ENCODE measurements around the gene RBM47.

RBM47 gene

GRCh38 chr4:40586729-40587128 is 42.9 kb downstream of the RBM47 start:
- DNase-seq (ENCODE audit: low spot score): no peak

- no peak for DNase-seq (ENCODE audit: low spot score)
These were observed 43.6 kb downstream of the RBM47 start for GRCh38 chr4:40586034-40586433.

GRCh38 chr4:40585201-40585799 is 44.4 kb downstream of the RBM47 start:
- DNase-seq (ENCODE audit: low spot score): no peak

- no peak for DNase-seq (ENCODE audit: low spot score)
These were observed 45.0 kb downstream of the RBM47 start for GRCh38 chr4:40584517-40585141.

GRCh38 chr4:40583850-40584439 is 45.7 kb downstream of the RBM47 start:
- no peak for DNase-seq (ENCODE audit: low spot score)

GRCh38 chr4:40582413-40582812 is 47.3 kb downstream of the RBM47 start:
- DNase-seq (ENCODE audit: low spot score): no peak

- DNase-seq (ENCODE audit: low spot score): no peak
These were observed 48.2 kb downstream of the RBM47 start for GRCh38 chr4:40581254-40582140.

GRCh38 chr4:40579983-40580382 is 49.7 kb downstream of the RBM47 start:
- no peak for DNase-seq (ENCODE audit: low spot score)

GRCh38 chr4:40577588-40578253 is 51.9 kb downstream of the RBM47 start:
- DNase-seq (ENCODE audit: low spot score): no peak

- DNase-seq (ENCODE audit: low spot score): peak; percentile 85
These were observed 52.8 kb downstream of the RBM47 start for GRCh38 chr4:40576651-40577480.

GRCh38 chr4:40575846-40576245 is 53.8 kb downstream of the RBM47 start:
- no peak for DNase-seq (ENCODE audit: low spot score)

- DNase-seq (ENCODE audit: low spot score): peak; percentile 43
These were observed 55.9 kb downstream of the RBM47 start for GRCh38 chr4:40573593-40574311.

GRCh38 chr4:40572692-40573310 is 56.9 kb downstream of the RBM47 start:
- no peak for DNase-seq (ENCODE audit: low spot score)

- no peak for DNase-seq (ENCODE audit: low spot score)
These were observed 58.5 kb downstream of the RBM47 start for GRCh38 chr4:40571208-40571607.

- DNase-seq (ENCODE audit: low spot score): no peak
These were observed 59.2 kb downstream of the RBM47 start for GRCh38 chr4:40570348-40571077.

- no peak for DNase-seq (ENCODE audit: low spot score)
These were observed 64.7 kb downstream of the RBM47 start for GRCh38 chr4:40564815-40565483.

GRCh38 chr4:40564004-40564403 is 65.7 kb downstream of the RBM47 start:
- DNase-seq (ENCODE audit: low spot score): peak; percentile 57

- no peak for DNase-seq (ENCODE audit: low spot score)
These were observed 66.3 kb downstream of the RBM47 start for GRCh38 chr4:40563401-40563800.

GRCh38 chr4:40562681-40563080 is 67.0 kb downstream of the RBM47 start:
- DNase-seq (ENCODE audit: low spot score): no peak
